ENCODE data around the gene TTC9B. TPM values are rescaled to one million over a fixed set of nuclear protein-coding genes. Genes with fewer than 3 reads are reported as not detected.

TTC9B gene
- total RNA-seq, 1 experiment from 2014 or later, result not detected

DNA sequence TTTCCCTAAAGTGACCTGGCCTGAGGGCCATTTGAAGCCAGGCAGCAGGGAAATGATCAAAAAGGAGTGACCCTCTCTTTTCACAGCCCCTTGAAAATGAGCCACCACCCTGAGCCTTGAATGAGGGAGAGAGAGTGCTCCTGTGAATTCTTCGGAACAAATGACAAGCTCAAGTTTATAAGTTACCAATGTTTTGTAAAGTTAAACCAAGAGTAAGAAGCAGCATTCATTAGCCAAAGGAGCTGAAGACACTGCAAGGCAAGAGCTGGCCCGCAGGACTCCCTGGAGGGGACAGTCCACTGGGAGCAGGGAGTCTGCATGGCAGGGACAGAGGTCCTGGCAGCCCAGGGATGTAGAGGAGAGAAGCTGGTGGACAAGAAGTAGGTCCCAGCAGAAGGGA is 25.0 kb upstream of the TTC9B start:
- POLR2A ChIA-PET, result no interaction called here
- peaks cover 16% of the 10 kb centered on the region; the same call in 1 of the 2 replicates for H3K36me3 Mint-ChIP-seq
- CTCF ChIA-PET, result interaction anchor here (0.7 kb wide), 1 partner anchor 460 kb away, joined by 3 read pairs; no protein-coding TSS in a partner anchor
- no peak for TF ChIP-seq ETV6 (CRISPR knock-in tag; IDR thresholded peaks at IDR 0.05)
- TF ChIP-seq AFF4 (CRISPR knock-in tag; IDR thresholded peaks at IDR 0.05; ENCODE audit: borderline replicate concordance), result no peak
- TF ChIP-seq STAT6 (CRISPR knock-in tag; conservative IDR thresholded peaks at IDR 0.05; ENCODE audit: low read depth), result no peak
- no peak for TF ChIP-seq CBFB (CRISPR knock-in tag; IDR thresholded peaks at IDR 0.05; ENCODE audit: low read depth)
- TF ChIP-seq ZNF425 (CRISPR knock-in tag; conservative IDR thresholded peaks at IDR 0.05), result no peak
- TF ChIP-seq, protein P1, sequence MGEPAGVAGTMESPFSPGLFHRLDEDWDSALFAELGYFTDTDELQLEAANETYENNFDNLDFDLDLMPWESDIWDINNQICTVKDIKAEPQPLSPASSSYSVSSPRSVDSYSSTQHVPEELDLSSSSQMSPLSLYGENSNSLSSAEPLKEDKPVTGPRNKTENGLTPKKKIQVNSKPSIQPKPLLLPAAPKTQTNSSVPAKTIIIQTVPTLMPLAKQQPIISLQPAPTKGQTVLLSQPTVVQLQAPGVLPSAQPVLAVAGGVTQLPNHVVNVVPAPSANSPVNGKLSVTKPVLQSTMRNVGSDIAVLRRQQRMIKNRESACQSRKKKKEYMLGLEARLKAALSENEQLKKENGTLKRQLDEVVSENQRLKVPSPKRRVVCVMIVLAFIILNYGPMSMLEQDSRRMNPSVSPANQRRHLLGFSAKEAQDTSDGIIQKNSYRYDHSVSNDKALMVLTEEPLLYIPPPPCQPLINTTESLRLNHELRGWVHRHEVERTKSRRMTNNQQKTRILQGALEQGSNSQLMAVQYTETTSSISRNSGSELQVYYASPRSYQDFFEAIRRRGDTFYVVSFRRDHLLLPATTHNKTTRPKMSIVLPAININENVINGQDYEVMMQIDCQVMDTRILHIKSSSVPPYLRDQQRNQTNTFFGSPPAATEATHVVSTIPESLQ (CRISPR knock-in tag; IDR thresholded peaks at IDR 0.05), result no peak
- no peak for TF ChIP-seq HMGXB4 (CRISPR knock-in tag; IDR thresholded peaks at IDR 0.05)
- no peak for TF ChIP-seq NFYB (CRISPR knock-in tag; conservative IDR thresholded peaks at IDR 0.05; ENCODE audit: low read depth)
- TF ChIP-seq JAZF1 (CRISPR knock-in tag; IDR thresholded peaks at IDR 0.05), result no peak
- TF ChIP-seq, protein P2, sequence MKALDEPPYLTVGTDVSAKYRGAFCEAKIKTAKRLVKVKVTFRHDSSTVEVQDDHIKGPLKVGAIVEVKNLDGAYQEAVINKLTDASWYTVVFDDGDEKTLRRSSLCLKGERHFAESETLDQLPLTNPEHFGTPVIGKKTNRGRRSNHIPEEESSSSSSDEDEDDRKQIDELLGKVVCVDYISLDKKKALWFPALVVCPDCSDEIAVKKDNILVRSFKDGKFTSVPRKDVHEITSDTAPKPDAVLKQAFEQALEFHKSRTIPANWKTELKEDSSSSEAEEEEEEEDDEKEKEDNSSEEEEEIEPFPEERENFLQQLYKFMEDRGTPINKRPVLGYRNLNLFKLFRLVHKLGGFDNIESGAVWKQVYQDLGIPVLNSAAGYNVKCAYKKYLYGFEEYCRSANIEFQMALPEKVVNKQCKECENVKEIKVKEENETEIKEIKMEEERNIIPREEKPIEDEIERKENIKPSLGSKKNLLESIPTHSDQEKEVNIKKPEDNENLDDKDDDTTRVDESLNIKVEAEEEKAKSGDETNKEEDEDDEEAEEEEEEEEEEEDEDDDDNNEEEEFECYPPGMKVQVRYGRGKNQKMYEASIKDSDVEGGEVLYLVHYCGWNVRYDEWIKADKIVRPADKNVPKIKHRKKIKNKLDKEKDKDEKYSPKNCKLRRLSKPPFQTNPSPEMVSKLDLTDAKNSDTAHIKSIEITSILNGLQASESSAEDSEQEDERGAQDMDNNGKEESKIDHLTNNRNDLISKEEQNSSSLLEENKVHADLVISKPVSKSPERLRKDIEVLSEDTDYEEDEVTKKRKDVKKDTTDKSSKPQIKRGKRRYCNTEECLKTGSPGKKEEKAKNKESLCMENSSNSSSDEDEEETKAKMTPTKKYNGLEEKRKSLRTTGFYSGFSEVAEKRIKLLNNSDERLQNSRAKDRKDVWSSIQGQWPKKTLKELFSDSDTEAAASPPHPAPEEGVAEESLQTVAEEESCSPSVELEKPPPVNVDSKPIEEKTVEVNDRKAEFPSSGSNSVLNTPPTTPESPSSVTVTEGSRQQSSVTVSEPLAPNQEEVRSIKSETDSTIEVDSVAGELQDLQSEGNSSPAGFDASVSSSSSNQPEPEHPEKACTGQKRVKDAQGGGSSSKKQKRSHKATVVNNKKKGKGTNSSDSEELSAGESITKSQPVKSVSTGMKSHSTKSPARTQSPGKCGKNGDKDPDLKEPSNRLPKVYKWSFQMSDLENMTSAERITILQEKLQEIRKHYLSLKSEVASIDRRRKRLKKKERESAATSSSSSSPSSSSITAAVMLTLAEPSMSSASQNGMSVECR (CRISPR knock-in tag; IDR thresholded peaks at IDR 0.05; ENCODE audit: borderline replicate concordance), result no peak
- no peak for TF ChIP-seq PREB (CRISPR knock-in tag; IDR thresholded peaks at IDR 0.05; ENCODE audit: borderline replicate concordance)
- TF ChIP-seq, protein P3, sequence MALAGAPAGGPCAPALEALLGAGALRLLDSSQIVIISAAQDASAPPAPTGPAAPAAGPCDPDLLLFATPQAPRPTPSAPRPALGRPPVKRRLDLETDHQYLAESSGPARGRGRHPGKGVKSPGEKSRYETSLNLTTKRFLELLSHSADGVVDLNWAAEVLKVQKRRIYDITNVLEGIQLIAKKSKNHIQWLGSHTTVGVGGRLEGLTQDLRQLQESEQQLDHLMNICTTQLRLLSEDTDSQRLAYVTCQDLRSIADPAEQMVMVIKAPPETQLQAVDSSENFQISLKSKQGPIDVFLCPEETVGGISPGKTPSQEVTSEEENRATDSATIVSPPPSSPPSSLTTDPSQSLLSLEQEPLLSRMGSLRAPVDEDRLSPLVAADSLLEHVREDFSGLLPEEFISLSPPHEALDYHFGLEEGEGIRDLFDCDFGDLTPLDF (CRISPR knock-in tag; IDR thresholded peaks at IDR 0.05), result no peak
- no peak for TF ChIP-seq NR1H2 (CRISPR knock-in tag; IDR thresholded peaks at IDR 0.05)
- TF ChIP-seq, protein P4, sequence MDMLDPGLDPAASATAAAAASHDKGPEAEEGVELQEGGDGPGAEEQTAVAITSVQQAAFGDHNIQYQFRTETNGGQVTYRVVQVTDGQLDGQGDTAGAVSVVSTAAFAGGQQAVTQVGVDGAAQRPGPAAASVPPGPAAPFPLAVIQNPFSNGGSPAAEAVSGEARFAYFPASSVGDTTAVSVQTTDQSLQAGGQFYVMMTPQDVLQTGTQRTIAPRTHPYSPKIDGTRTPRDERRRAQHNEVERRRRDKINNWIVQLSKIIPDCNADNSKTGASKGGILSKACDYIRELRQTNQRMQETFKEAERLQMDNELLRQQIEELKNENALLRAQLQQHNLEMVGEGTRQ (CRISPR knock-in tag; IDR thresholded peaks at IDR 0.05), result no peak

More for the DNA sequence above, 25.0 kb upstream of the TTC9B start:
- Mint-ChIP-seq H3K4me1 (peaks cover 3% of the 10 kb centered on the region; the same call in 1 of the 2 replicates), H3K27me3 (ENCODE audit: low read depth) (no peaks in the 10 kb centered on the region), H3K27ac (peak overlapping the region; percentile 24; the same call in 1 of the 2 replicates), H3K4me3 (no peak overlapping the region), H3K9me3 (no peaks in the 10 kb centered on the region)
- ATAC-seq, result no peak
- DNase-seq (ENCODE audit: low spot score), result no peak
